ENCODE measurements around the gene SMG6. TPM values are rescaled to one million over a fixed set of nuclear protein-coding genes. Genes with fewer than 3 reads are reported as not detected.

SMG6 gene
- total RNA-seq, 2 experiments from 2014 or later = 37.8 to 38.7 TPM

- no peak overlapping the region for H3K4me3 Mint-ChIP-seq
- peaks cover 70% of the 10 kb centered on the region for H3K36me3 Mint-ChIP-seq (ENCODE audit: low read depth)
- H3K27me3 Mint-ChIP-seq = no peaks in the 10 kb centered on the region
- peaks cover 85% of the 10 kb centered on the region for H3K4me1 Mint-ChIP-seq
- no peaks in the 10 kb centered on the region for H3K9me3 Mint-ChIP-seq
- CTCF ChIA-PET = interaction anchor here (1.1 to 3.2 kb wide), 7 partner anchors 11 to 202 kb away, joined by 4 to 22 read pairs (median 7); partner anchors contain the start of gene HIC1
- DNase-seq = peak; percentile 80
- POLR2A ChIA-PET = interaction anchor here (1.0 to 3.7 kb wide), 6 partner anchors 10 to 195 kb away, joined by 3 to 17 read pairs (median 6); no protein-coding TSS in a partner anchor
- H3K27ac Mint-ChIP-seq = peak overlapping the region; percentile 74
Measured at GRCh38 chr17:2064980-2065785, 238.4 kb downstream of the SMG6 start.

- POLR2A ChIA-PET = interaction anchor here (1.0 to 3.7 kb wide), 7 partner anchors 9 to 201 kb away, joined by 3 to 17 read pairs (median 5); no protein-coding TSS in a partner anchor
- Mint-ChIP-seq H3K36me3 (ENCODE audit: low read depth) (peaks cover 74% of the 10 kb centered on the region), H3K27ac (peak overlapping the region; percentile 74)
Measured at GRCh38 chr17:2064520-2064971, 239.0 kb downstream of the SMG6 start.

GRCh38 chr17:2064147-2064489 is 239.5 kb downstream of the SMG6 start:
- H3K27ac Mint-ChIP-seq = peak overlapping the region; percentile 74
- peaks cover 82% of the 10 kb centered on the region for H3K4me1 Mint-ChIP-seq
- H3K27me3 Mint-ChIP-seq = no peaks in the 10 kb centered on the region
- peaks cover 77% of the 10 kb centered on the region for H3K36me3 Mint-ChIP-seq (ENCODE audit: low read depth)
- no peak overlapping the region for H3K4me3 Mint-ChIP-seq
- no peaks in the 10 kb centered on the region for H3K9me3 Mint-ChIP-seq
- CTCF ChIA-PET = interaction anchor here (0.8 to 3.2 kb wide), 7 partner anchors 10 to 203 kb away, joined by 4 to 22 read pairs (median 6); partner anchors contain the start of gene HIC1
- POLR2A ChIA-PET = interaction anchor here (1.0 to 3.7 kb wide), 6 partner anchors 9 to 202 kb away, joined by 3 to 17 read pairs (median 5); no protein-coding TSS in a partner anchor
- DNase-seq = no peak

More at GRCh38 chr17:2064520-2064971, 239.0 kb downstream of the SMG6 start:
- CTCF ChIA-PET = interaction anchor here (0.8 to 3.2 kb wide), 7 partner anchors 10 to 202 kb away, joined by 4 to 22 read pairs (median 6); partner anchors contain the start of gene HIC1
- H3K4me3 Mint-ChIP-seq = no peak overlapping the region
- H3K9me3 Mint-ChIP-seq = no peaks in the 10 kb centered on the region
- H3K27me3 Mint-ChIP-seq = no peaks in the 10 kb centered on the region
- H3K4me1 Mint-ChIP-seq = peaks cover 84% of the 10 kb centered on the region
- no peak for DNase-seq

- Mint-ChIP-seq H3K36me3 (ENCODE audit: low read depth) (peaks cover 72% of the 10 kb centered on the region), H3K4me1 (peaks cover 76% of the 10 kb centered on the region), H3K27ac (peak overlapping the region; percentile 65), H3K27me3 (no peaks in the 10 kb centered on the region), H3K9me3 (no peaks in the 10 kb centered on the region), H3K4me3 (no peak overlapping the region)
- CTCF ChIA-PET = interaction anchor here (0.8 to 3.2 kb wide), 6 partner anchors 9 to 203 kb away, joined by 4 to 22 read pairs (median 6); partner anchors contain the start of gene HIC1
- POLR2A ChIA-PET = interaction anchor here (1.0 to 3.7 kb wide), 6 partner anchors 8 to 202 kb away, joined by 3 to 17 read pairs (median 5); no protein-coding TSS in a partner anchor
- DNase-seq = no peak
Measured at GRCh38 chr17:2063261-2064146, 240.1 kb downstream of the SMG6 start.

GRCh38 chr17:2062571-2063183 is 240.9 kb downstream of the SMG6 start:
- CTCF ChIA-PET = interaction anchor here (2.0 to 3.2 kb wide), 2 partner anchors 8 to 177 kb away, joined by 6 to 16 read pairs; partner anchors contain the start of gene HIC1
- no peaks in the 10 kb centered on the region for H3K9me3 Mint-ChIP-seq
- no peak overlapping the region for H3K4me3 Mint-ChIP-seq
- H3K27ac Mint-ChIP-seq = peak overlapping the region; percentile 51
- H3K36me3 Mint-ChIP-seq (ENCODE audit: low read depth) = peaks cover 68% of the 10 kb centered on the region
- POLR2A ChIA-PET = interaction anchor here (3.7 kb wide), 1 partner anchor 27 kb away, joined by 17 read pairs; no protein-coding TSS in a partner anchor
- H3K4me1 Mint-ChIP-seq = peaks cover 68% of the 10 kb centered on the region
- DNase-seq = no peak
- peaks cover 1% of the 10 kb centered on the region for H3K27me3 Mint-ChIP-seq

GRCh38 chr17:2061441-2061958 is 242.1 kb downstream of the SMG6 start:
- Mint-ChIP-seq H3K4me3 (no peak overlapping the region), H3K4me1 (peaks cover 63% of the 10 kb centered on the region), H3K27me3 (peaks cover 1% of the 10 kb centered on the region), H3K36me3 (ENCODE audit: low read depth) (peaks cover 66% of the 10 kb centered on the region), H3K9me3 (no peaks in the 10 kb centered on the region), H3K27ac (peak overlapping the region; percentile 52)
- DNase-seq = no peak
- CTCF ChIA-PET = interaction anchor here (4.9 kb wide), 1 partner anchor 9 kb away, joined by 37 read pairs; no protein-coding TSS in a partner anchor
- POLR2A ChIA-PET = interaction anchor here (1.8 kb wide), 1 partner anchor 26 kb away, joined by 5 read pairs; no protein-coding TSS in a partner anchor

- CTCF ChIA-PET = interaction anchor here (0.9 to 7.9 kb wide), 3 partner anchors 9 to 219 kb away, joined by 4 to 210 read pairs (median 37); no protein-coding TSS in a partner anchor
- no peak for DNase-seq
- Mint-ChIP-seq H3K4me3 (no peak overlapping the region), H3K27me3 (peaks cover 1% of the 10 kb centered on the region), H3K27ac (no peak overlapping the region), H3K36me3 (ENCODE audit: low read depth) (peaks cover 60% of the 10 kb centered on the region), H3K9me3 (no peaks in the 10 kb centered on the region), H3K4me1 (peaks cover 58% of the 10 kb centered on the region)
- POLR2A ChIA-PET = interaction anchor here (1.0 to 5.9 kb wide), 4 partner anchors 9 to 184 kb away, joined by 3 to 58 read pairs (median 12); no protein-coding TSS in a partner anchor
Measured at GRCh38 chr17:2060681-2061440, 242.7 kb downstream of the SMG6 start.

- no peaks in the 10 kb centered on the region for H3K9me3 Mint-ChIP-seq
- CTCF ChIA-PET = interaction anchor here (0.9 to 7.9 kb wide), 4 partner anchors 10 to 219 kb away, joined by 4 to 210 read pairs (median 52); no protein-coding TSS in a partner anchor
- peaks cover 1% of the 10 kb centered on the region for H3K27me3 Mint-ChIP-seq
- H3K4me1 Mint-ChIP-seq = peaks cover 52% of the 10 kb centered on the region
- POLR2A ChIA-PET = interaction anchor here (0.6 to 5.9 kb wide), 5 partner anchors 10 to 185 kb away, joined by 3 to 58 read pairs (median 5); no protein-coding TSS in a partner anchor
- no peak overlapping the region for H3K27ac Mint-ChIP-seq
- no peak for DNase-seq
- no peak overlapping the region for H3K4me3 Mint-ChIP-seq
- H3K36me3 Mint-ChIP-seq (ENCODE audit: low read depth) = peaks cover 56% of the 10 kb centered on the region
Measured at GRCh38 chr17:2060385-2060658, 243.3 kb downstream of the SMG6 start.

- Mint-ChIP-seq H3K36me3 (ENCODE audit: low read depth) (peaks cover 51% of the 10 kb centered on the region), H3K4me3 (peak overlapping the region; percentile 30), H3K4me1 (peaks cover 47% of the 10 kb centered on the region), H3K9me3 (no peaks in the 10 kb centered on the region), H3K27me3 (peaks cover 1% of the 10 kb centered on the region), H3K27ac (no peak overlapping the region)
- POLR2A ChIA-PET = interaction anchor here (0.6 to 5.9 kb wide), 10 partner anchors 11 to 206 kb away, joined by 3 to 94 read pairs (median 4); no protein-coding TSS in a partner anchor
- CTCF ChIA-PET = interaction anchor here (0.9 to 7.9 kb wide), 5 partner anchors 10 to 223 kb away, joined by 4 to 210 read pairs (median 63); no protein-coding TSS in a partner anchor
- DNase-seq = no peak
Measured at GRCh38 chr17:2059547-2060384, 243.8 kb downstream of the SMG6 start.

Measured in activated CD4-positive, alpha-beta memory T cell treated with anti-CD3 and anti-CD28 coated beads, Interleukin-2, amount 10 ng/mL, durations not matched to agents 7 days and 5 days (primary cell).